Esophagus squamous epithelium (tissue), 5 donors: ENCODE results near the gene FAM168A. TPM values are rescaled to one million over a fixed set of nuclear protein-coding genes. Genes with fewer than 3 reads are reported as not detected.

ENCODE experiments used
- DNase-seq: peaks from one replicate; lab custom pipeline; 2025; lab: John Stamatoyannopoulos, UW
- H3K27ac ChIP-seq, 4 donors: fragments of 200-600 bp; sonication (generic); one replicate each; pipeline ENCODE4 v1.5.1; 2016 to 2019; ENCODE audit warnings: mild to moderate bottlenecking in 1 of 4
- H3K27me3 ChIP-seq, 4 donors: fragments of 200-600 bp; sonication (generic); 1 replicate in 3 of 4; 2 replicates in 1 of 4; pipeline versions ENCODE4 v1.5.1 to v1.6.0; 2017 to 2021; ENCODE audit warnings: antibody characterized with exemption in 1 of 4
- H3K36me3 ChIP-seq, 3 donors: fragments of 200-600 bp; sonication (generic); one replicate each; pipeline ENCODE4 v1.5.1; 2016 to 2019
- H3K4me1 ChIP-seq, 3 donors: fragments of 200-600 bp; sonication (generic); one replicate each; pipeline ENCODE4 v1.5.1; 2017 to 2019
- H3K4me3 ChIP-seq, 4 donors: fragments of 200-600 bp; sonication (generic); 1 replicate in 3 of 4; 2 replicates in 1 of 4; pipeline ENCODE4 v1.5.1; 2016 to 2019; ENCODE audit warnings: mild to moderate bottlenecking in 2 of 4, moderate library complexity in 1 of 4
- H3K9me3 ChIP-seq, 3 donors: fragments of 200-600 bp; sonication (generic); one replicate each; pipeline ENCODE4 v1.5.1; 2016 to 2019
- POLR2A ChIP-seq, 4 donors: fragments of 450-650 bp; IDR thresholded peaks; one replicate each; pipeline ENCODE4 v1.6.1; 2017; ENCODE audit warnings: antibody characterized with exemption in 4 of 4, mild to moderate bottlenecking in 4 of 4, moderate library complexity in 3 of 4
- WGBS, 2 donors: methylation state at CpG; one replicate each; pipeline ENCODE4 v1.1.5; 2018; 5-methylcytosine and 5-hydroxymethylcytosine counted together
- intact Hi-C: fragments of 100-400 bp; cut with DNase I; formaldehyde crosslinking; loops from one replicate; pipeline ENCODE4 v1.15.0; 2022
- total RNA-seq, 4 donors: library from RNA; depleted of rRNA; stranded (reverse); fragments of >200 nt; gene quantifications; one replicate each; pipeline ENCODE4 v1.1.0, GENCODE V29; 2016
- TF ChIP-seq, protein P1 (sequence below), 6 experiments: fragments of 450-650 bp in 4 of 6; fragments of 200-600 bp in 2 of 6; sonication (generic) in 2 of 6; IDR thresholded peaks; one replicate each; pipeline ENCODE4 v1.5.1; 2016 to 2019; ENCODE audit warnings: antibody characterized with exemption in 6 of 6, mild to moderate bottlenecking in 4 of 6, moderate library complexity in 4 of 6
- donor health status: DM: yes; HTN: yes; CAD: no.

Gene FAM168A
- total RNA-seq, 4 donors from 2014 or later: 7.0 to 15.5 (median 12.3) TPM

DNA sequence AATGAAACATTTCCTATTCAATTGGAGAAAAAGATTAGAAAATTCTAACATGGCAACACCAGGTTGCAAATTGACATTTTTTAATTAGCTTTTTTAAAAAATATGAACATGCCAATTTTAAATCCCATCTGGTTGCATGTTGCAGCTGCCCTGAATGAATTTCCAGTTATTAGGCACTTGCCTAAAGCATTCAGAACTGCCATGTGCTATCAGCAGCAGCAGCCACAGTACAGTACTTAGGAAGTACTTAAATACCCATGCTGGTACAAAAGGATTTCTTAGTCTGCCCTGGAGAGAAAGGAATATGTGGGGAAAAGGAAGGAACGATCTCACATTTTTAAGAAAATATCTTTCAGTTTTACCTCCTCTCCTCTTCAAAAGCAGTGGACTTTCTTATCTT lies 46.2 kb downstream of the FAM168A start:
- Histone ChIP-seq H3K4me1 (no peaks in the 10 kb centered on the region), H3K27ac (no peak overlapping the region), H3K36me3 (no peaks in the 10 kb centered on the region), H3K4me3 (no peak overlapping the region), H3K9me3 (no peaks in the 10 kb centered on the region), H3K27me3 (no peaks in the 10 kb centered on the region)
- TF ChIP-seq POLR2A (IDR thresholded peaks at IDR 0.05): no peak
- intact Hi-C loops: no loop called here
- 74 to 89% methylated on average over 1 of the region's 1 CpG for WGBS, 2 donors
- DNase-seq: no peak

DNA sequence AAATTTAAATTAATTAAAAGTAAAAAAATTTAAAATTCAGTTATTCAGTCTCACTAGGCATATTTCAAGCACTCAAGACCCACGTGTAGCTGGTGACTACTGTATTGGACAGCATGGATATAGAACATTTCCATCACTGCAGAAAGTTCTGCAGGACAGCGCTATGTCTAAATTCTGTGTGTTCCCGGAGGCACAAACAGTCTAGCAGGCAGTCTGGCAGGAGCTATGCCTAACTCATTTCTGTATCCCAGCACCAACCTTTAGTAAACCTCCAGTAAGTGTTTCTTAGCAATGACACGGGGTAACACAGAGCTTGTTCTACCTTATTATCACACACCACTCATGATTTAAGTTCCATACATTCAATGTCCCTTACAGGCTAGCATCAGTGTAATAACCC lies 48.5 kb downstream of the FAM168A start:
- Histone ChIP-seq H3K27me3 (no peaks in the 10 kb centered on the region), H3K36me3 (no peaks in the 10 kb centered on the region), H3K27ac (no peak overlapping the region), H3K9me3 (no peaks in the 10 kb centered on the region), H3K4me1 (no peaks in the 10 kb centered on the region), H3K4me3 (no peak overlapping the region)
- no peak for DNase-seq
- WGBS, 2 donors: 88 to 89% methylated on average over 4 of the region's 4 CpGs
- intact Hi-C loops: no loop called here
- TF ChIP-seq, protein P1, sequence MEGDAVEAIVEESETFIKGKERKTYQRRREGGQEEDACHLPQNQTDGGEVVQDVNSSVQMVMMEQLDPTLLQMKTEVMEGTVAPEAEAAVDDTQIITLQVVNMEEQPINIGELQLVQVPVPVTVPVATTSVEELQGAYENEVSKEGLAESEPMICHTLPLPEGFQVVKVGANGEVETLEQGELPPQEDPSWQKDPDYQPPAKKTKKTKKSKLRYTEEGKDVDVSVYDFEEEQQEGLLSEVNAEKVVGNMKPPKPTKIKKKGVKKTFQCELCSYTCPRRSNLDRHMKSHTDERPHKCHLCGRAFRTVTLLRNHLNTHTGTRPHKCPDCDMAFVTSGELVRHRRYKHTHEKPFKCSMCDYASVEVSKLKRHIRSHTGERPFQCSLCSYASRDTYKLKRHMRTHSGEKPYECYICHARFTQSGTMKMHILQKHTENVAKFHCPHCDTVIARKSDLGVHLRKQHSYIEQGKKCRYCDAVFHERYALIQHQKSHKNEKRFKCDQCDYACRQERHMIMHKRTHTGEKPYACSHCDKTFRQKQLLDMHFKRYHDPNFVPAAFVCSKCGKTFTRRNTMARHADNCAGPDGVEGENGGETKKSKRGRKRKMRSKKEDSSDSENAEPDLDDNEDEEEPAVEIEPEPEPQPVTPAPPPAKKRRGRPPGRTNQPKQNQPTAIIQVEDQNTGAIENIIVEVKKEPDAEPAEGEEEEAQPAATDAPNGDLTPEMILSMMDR (IDR thresholded peaks at IDR 0.05): no peak

DNA sequence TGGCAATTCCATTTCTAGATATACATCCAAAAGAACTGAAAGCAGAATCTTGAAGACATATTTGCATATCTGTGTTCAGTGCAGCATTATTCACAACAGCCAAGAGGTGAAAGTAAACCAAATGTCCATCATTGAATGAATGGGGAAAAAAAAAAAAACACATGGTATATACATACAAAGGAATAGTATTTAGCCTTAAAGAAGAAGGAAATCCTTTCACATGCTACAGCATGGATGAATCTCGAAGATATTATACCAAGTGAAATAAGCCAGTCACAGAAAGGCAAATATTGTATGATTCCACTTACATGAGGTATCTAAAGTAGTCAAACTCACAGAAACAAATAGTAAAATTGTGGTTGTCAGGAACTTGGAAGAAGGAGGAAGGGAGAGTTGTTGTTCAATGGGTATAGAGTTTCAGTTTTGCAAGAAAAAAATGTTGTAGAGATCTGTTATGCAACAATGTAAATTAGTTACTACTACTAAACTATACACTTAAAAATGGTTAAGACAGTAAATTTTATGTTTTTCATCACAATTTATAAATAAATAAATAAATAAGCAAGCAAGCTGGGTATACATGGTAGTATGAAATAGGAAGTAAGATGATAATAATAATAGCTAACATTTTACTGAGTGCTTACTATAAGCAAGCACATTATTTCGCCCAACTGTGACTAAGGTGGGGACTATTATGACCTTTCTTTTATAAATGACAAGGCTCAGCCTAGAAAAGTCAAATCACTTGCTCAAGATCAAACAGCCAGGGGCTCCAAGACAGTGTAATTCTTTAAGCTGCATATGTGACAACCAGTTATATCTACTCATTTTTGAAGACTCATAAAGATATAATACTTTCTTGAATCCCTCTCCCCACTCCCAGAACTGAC lies 50.0 kb downstream of the FAM168A start:
- Histone ChIP-seq H3K27me3 (no peaks in the 10 kb centered on the region), H3K4me3 (no peak overlapping the region), H3K27ac (no peak overlapping the region), H3K36me3 (no peaks in the 10 kb centered on the region), H3K4me1 (peaks cover 0 to under 1% (median under 1%) of the 10 kb centered on the region in 3 donors), H3K9me3 (no peaks in the 10 kb centered on the region)
- TF ChIP-seq POLR2A (IDR thresholded peaks at IDR 0.05): no peak
- TF ChIP-seq, protein P1 (IDR thresholded peaks at IDR 0.05): no peak
- WGBS, 2 donors: 88 to 93% methylated on average over 2 of the region's 2 CpGs
- DNase-seq: no peak
- intact Hi-C loops: no loop called here

DNA sequence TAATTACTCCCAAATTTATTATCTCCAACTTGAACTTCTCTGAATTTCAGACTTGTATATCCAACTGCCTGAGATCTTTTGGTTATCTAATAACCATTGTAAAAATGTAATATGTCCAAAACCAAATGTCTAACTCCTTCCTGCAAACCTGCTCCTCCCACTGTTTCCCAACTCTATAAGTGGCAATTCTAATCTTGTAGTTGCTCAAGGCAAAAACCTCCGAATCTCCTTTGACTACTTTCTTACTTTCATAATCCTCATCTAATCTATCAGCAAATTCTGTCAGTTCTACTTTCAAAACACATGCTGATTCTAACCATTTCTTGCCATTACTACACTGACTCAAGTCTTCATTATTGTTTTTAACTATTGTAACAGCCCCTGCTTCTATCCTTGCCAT lies 55.7 kb downstream of the FAM168A start:
- intact Hi-C loops: no loop called here
- H3K4me1 ChIP-seq: peaks cover 4 to 22% (median 10%) of the 10 kb centered on the region in 3 donors
- no peaks in the 10 kb centered on the region for H3K27me3 ChIP-seq
- no peak overlapping the region for H3K4me3 ChIP-seq
- H3K9me3 ChIP-seq: no peaks in the 10 kb centered on the region
- no peaks in the 10 kb centered on the region for H3K36me3 ChIP-seq
- no peak overlapping the region for H3K27ac ChIP-seq
- DNase-seq: no peak
- 21 to 38% methylated on average over 1 of the region's 1 CpG for WGBS, 2 donors
- TF ChIP-seq, protein P1 (IDR thresholded peaks at IDR 0.05): no peak
- TF ChIP-seq POLR2A (IDR thresholded peaks at IDR 0.05): no peak

DNA sequence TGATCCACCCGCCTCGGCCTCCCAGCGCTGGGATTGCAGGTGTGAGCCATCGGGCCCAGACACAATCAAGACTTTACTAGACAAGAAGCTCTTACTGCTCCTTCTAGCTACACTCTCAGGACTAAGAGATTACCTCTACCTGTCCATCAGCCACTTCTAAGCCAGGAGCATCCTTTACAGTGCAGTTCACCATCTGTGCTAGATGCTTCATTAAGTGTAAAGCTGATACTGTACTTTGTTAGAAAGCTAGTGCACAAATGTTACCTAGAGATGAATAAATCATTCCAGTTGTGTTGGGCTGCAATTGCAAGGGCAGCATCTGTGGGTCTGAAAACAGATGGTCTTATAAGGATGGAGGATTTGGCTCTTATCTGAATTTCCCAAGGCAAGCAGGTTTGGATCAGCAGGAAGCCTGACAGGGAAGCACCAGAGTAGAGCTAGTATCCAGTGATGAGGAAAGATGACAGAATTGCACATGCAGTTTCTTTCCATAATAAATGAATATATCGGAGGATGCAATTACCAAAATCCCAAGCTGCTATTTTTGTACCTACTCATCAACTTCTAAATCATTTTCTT lies 58.3 kb downstream of the FAM168A start:
- H3K9me3 ChIP-seq: no peaks in the 10 kb centered on the region
- H3K27me3 ChIP-seq: no peaks in the 10 kb centered on the region
- H3K4me1 ChIP-seq: peaks cover 4 to 22% (median 10%) of the 10 kb centered on the region in 3 donors
- no peaks in the 10 kb centered on the region for H3K36me3 ChIP-seq
- no peak overlapping the region for H3K4me3 ChIP-seq
- no peak for TF ChIP-seq POLR2A (IDR thresholded peaks at IDR 0.05)
- TF ChIP-seq, protein P1 (IDR thresholded peaks at IDR 0.05): no peak
- intact Hi-C loops: no loop called here
- H3K27ac ChIP-seq: no peak overlapping the region
- WGBS, 2 donors: 83 to 97% methylated on average over 2 to 5 of the region's 5 CpGs
- DNase-seq: no peak
